GM19351 (cell line): ENCODE results near the gene HLA-DOB.

ENCODE experiments used
- ATAC-seq: cut with Tn5 transposase; IDR thresholded peaks from one replicate; pipeline ENCODE4 v1.9.1; 2021; ENCODE audit warnings: mild to moderate bottlenecking, moderate library complexity; ENCODE audit not compliant: unreplicated experiment

Gene HLA-DOB

GRCh38 chr6:32816746-32817204 lies at the start of gene HLA-DOB:
HLA-DOB (minus strand) TSS chr6:32817002; CDS start chr6:32816951, 51 bp downstream.
- peak; percentile 69 for ATAC-seq

- ATAC-seq, result no peak
Observed at GRCh38 chr6:32865724-32866443, 49.1 kb upstream of the HLA-DOB start.

- no peak for ATAC-seq
Observed at GRCh38 chr6:32862725-32863124, 45.9 kb upstream of the HLA-DOB start.

- no peak for ATAC-seq
Observed at GRCh38 chr6:32860674-32861073, 43.9 kb upstream of the HLA-DOB start.

GRCh38 chr6:32858194-32858593 lies 41.4 kb upstream of the HLA-DOB start:
- no peak for ATAC-seq

- ATAC-seq, result no peak
Observed at GRCh38 chr6:32857156-32857891, 40.5 kb upstream of the HLA-DOB start.

- ATAC-seq, result no peak
Observed at GRCh38 chr6:32855467-32856174, 38.8 kb upstream of the HLA-DOB start.

GRCh38 chr6:32854376-32855178 lies 37.8 kb upstream of the HLA-DOB start:
- peak; percentile 13 for ATAC-seq

GRCh38 chr6:32853541-32854375 lies 37.0 kb upstream of the HLA-DOB start, which contains the start of the genes PSMB9 and TAP1:
PSMB9 (plus strand) TSS chr6:32854192; CDS start chr6:32854230, 38 bp downstream.
TAP1 (minus strand) TSS chr6:32853704; CDS start chr6:32853636, 68 bp downstream.
- peak; percentile 79 for ATAC-seq

GRCh38 chr6:32852844-32853540 lies 36.2 kb upstream of the HLA-DOB start:
- ATAC-seq, result peak; percentile 12

- ATAC-seq, result no peak
Observed at GRCh38 chr6:32852018-32852843, 35.4 kb upstream of the HLA-DOB start.

GRCh38 chr6:32851025-32851424 lies 34.2 kb upstream of the HLA-DOB start:
- ATAC-seq, result no peak

- no peak for ATAC-seq
Observed at GRCh38 chr6:32849126-32849525, 32.3 kb upstream of the HLA-DOB start.

GRCh38 chr6:32847795-32848194 lies 31.0 kb upstream of the HLA-DOB start:
- no peak for ATAC-seq

GRCh38 chr6:32847004-32847403 lies 30.2 kb upstream of the HLA-DOB start:
- ATAC-seq, result no peak

- no peak for ATAC-seq
Observed at GRCh38 chr6:32845384-32845884, 28.6 kb upstream of the HLA-DOB start.

- ATAC-seq, result no peak
Observed at GRCh38 chr6:32844839-32845383, 28.1 kb upstream of the HLA-DOB start.
